ENCODE measurements around the gene TET1. TPM values are rescaled to one million over a fixed set of nuclear protein-coding genes. Genes with fewer than 3 reads are reported as not detected.
A peak's percentile ranks its signal among the peaks of the same experiment; 100 is the strongest.

Gene TET1
- total and polyA plus RNA-seq, 9 of the 15 experiments (the other 6 are each of a cell fraction or from before 2014, with no cell fraction given): 2.6 to 21.3 (median 11.6) TPM

GRCh38 chr10:68560186-68560942, at the start of gene TET1 (continued):
- TF ChIP-seq NKRF (IDR thresholded peaks at IDR 0.05; ENCODE audit: borderline replicate concordance) (peak; percentile 64; the same call in 1 of the 2 replicates), PBX2 (CRISPR knock-in tag; IDR thresholded peaks at IDR 0.05; ENCODE audit: low read depth) (no peak; the same call in 1 of the 2 replicates), PBX2 (tag; conservative IDR thresholded peaks at IDR 0.05; ENCODE audit: low read depth) (no peak), SPI1 (IDR thresholded peaks at IDR 0.05; ENCODE audit: borderline replicate concordance, low read depth, low read length) (no peak), FOXK2 (conservative IDR thresholded peaks at IDR 0.05 in 1 of 2, IDR thresholded peaks at IDR 0.05 in 1 of 2; ENCODE audit: low read depth in 2 of 2) (0 out of 4 replicates have a peak, but pooled peaks of 1 of the 2 experiments have one; percentile 7), TSC22D4 (tag; IDR thresholded peaks at IDR 0.05) (no peak), ZBTB5 (IDR thresholded peaks at IDR 0.05) (no peak), E2F6 (IDR thresholded peaks at IDR 0.05; ENCODE audit: borderline replicate concordance in 1 of 2, extremely low read depth in 1 of 2, insufficient read depth in 1 of 2, insufficient read length in 1 of 2, low read depth in 1 of 2, low read length in 1 of 2, poor library complexity in 1 of 2, severe bottlenecking in 1 of 2) (peak; percentile 21 to 43), BHLHE40 (IDR thresholded peaks at IDR 0.05; ENCODE audit: low read length) (peak; percentile 44), XRCC5 (IDR thresholded peaks at IDR 0.05; ENCODE audit: low read depth, low read length) (peak; percentile 74; the same call in 1 of the 2 replicates), POLR3G (IDR thresholded peaks at IDR 0.05; ENCODE audit: extremely low read depth, insufficient read length, insufficient replicate concordance) (no peak), MAFF (IDR thresholded peaks at IDR 0.05; ENCODE audit: low read length) (no peak), NELFE (IDR thresholded peaks at IDR 0.05; ENCODE audit: insufficient read depth, insufficient read length) (no peak), TAF1 (IDR thresholded peaks at IDR 0.05; ENCODE audit: control insufficient read depth, extremely low read depth, insufficient read depth, low read length, severe bottlenecking) (peak; percentile 94), ZNF121 (CRISPR knock-in tag; conservative IDR thresholded peaks at IDR 0.05) (no peak), CEBPB (tag; IDR thresholded peaks at IDR 0.05) (no peak; the same call in none of the 2 replicates), CREB3L1 (IDR thresholded peaks at IDR 0.05; ENCODE audit: borderline replicate concordance, low read depth) (peak; percentile 88; the same call in 1 of the 2 replicates)

Data from K562 (cell line).